Endothelial cell of umbilical vein (primary cell): Measurements from ENCODE around the gene CNGB1. TPM values are rescaled to one million over a fixed set of nuclear protein-coding genes. Genes with fewer than 3 reads are reported as not detected.

Experiments
- BruUV-seq: library from RNA; stranded (reverse); fragments of 400-500 nt; replicated peaks from 2 replicates; lab custom pipeline; 2021; lab: Mats Ljungman, UMichigan
- CTCF ChIA-PET: fragments of 300-600, 350-600 bp; sonication (Branson Sonifier 250); formaldehyde crosslinking; loops from one replicate; lab custom pipeline; 2021; ENCODE audit warnings: antibody characterized with exemption, inconsistent platforms; lab: Charles Lee
- POLR2A ChIA-PET: fragments of 300-600, 350-600 bp; sonication (Branson Sonifier 250); formaldehyde crosslinking; loops from one replicate; lab custom pipeline; 2021; ENCODE audit warnings: antibody characterized with exemption, inconsistent platforms; lab: Charles Lee
- DNase-seq: peaks from one replicate; pipeline ENCODE4 v3.0.0-alpha.2; 2011; ENCODE audit warnings: low read depth, low spot score
- FAIRE-seq: peaks from 2 replicates; lab custom pipeline; 2011; peaks lifted over from hg19 to GRCh38; lab: Jason Lieb, UNC
- H2AFZ ChIP-seq: 2 replicates; pipeline ENCODE4 v1.6.0; 2012; ENCODE audit warnings: low read depth, low read length, control low read depth, inconsistent platforms
- H3K27ac ChIP-seq: 2 replicates; pipeline ENCODE4 v1.5.1; 2011; ENCODE audit warnings: low read depth, mild to moderate bottlenecking, control low read depth, low read length, moderate library complexity; ENCODE audit not compliant: insufficient read depth
- H3K27me3 ChIP-seq, 2 experiments: 2 replicates each; pipeline versions ENCODE4 v1.6.0 to v1.6.1; 2011; ENCODE audit warnings: low read length in 2 of 2, mixed read lengths in 1 of 2; ENCODE audit not compliant: control insufficient read depth in 2 of 2, insufficient read depth in 2 of 2
- H3K36me3 ChIP-seq, 2 experiments: 2 replicates in 1 of 2; 3 replicates in 1 of 2; pipeline ENCODE4 v1.5.1; 2011; ENCODE audit warnings: low read length in 2 of 2, mild to moderate bottlenecking in 1 of 2, moderate library complexity in 1 of 2; ENCODE audit not compliant: control insufficient read depth in 2 of 2, insufficient read depth in 2 of 2; ENCODE audit errors: extremely low read depth in 1 of 2
- H3K4me1 ChIP-seq: 3 replicates; pipeline ENCODE4 v1.5.1; 2011; ENCODE audit warnings: mild to moderate bottlenecking, low read length; ENCODE audit not compliant: control insufficient read depth, insufficient read depth; ENCODE audit errors: extremely low read depth
- H3K4me2 ChIP-seq: 2 replicates; pipeline ENCODE4 v1.6.1; 2011; ENCODE audit warnings: low read length, control low read depth, mixed read lengths; ENCODE audit not compliant: insufficient read depth
- H3K4me3 ChIP-seq, 3 experiments: fragments of 200-600 bp in 1 of 3; sonication (generic), shearing (Covaris generic) in 1 of 3; replicated peaks in 1 of 3; 2 replicates each; pipeline ENCODE4 v1.5.1; 2011 to 2016; ENCODE audit warnings: control low read depth in 3 of 3, low read length in 3 of 3, mild to moderate bottlenecking in 2 of 3, inconsistent platforms in 1 of 3, low read depth in 1 of 3, moderate library complexity in 1 of 3; ENCODE audit not compliant: insufficient read depth in 1 of 3
- H3K79me2 ChIP-seq: 2 replicates; pipeline ENCODE4 v1.6.0; 2012; ENCODE audit warnings: low read length, inconsistent platforms; ENCODE audit not compliant: control insufficient read depth, insufficient read depth
- H3K9ac ChIP-seq: replicated peaks from 2 replicates; pipeline ENCODE3; 2011; ENCODE audit warnings: low read length, control low read depth; ENCODE audit not compliant: insufficient read depth; ENCODE audit errors: extremely low read depth
- H3K9me1 ChIP-seq: replicated peaks from 3 replicates; pipeline ENCODE4 v1.6.0; 2011; ENCODE audit warnings: mild to moderate bottlenecking, low read length; ENCODE audit not compliant: control insufficient read depth, insufficient read depth; ENCODE audit errors: extremely low read depth
- H3K9me3 ChIP-seq: replicated peaks from 2 replicates; pipeline ENCODE4 v1.5.1; 2012; ENCODE audit warnings: low read length, inconsistent platforms; ENCODE audit not compliant: control insufficient read depth, insufficient read depth
- H4K20me1 ChIP-seq: replicated peaks from 2 replicates; pipeline ENCODE3; 2011; ENCODE audit warnings: mild to moderate bottlenecking, low read length; ENCODE audit not compliant: control insufficient read depth, insufficient read depth; ENCODE audit errors: extremely low read depth
- EZH2 ChIP-seq: IDR thresholded peaks from 2 replicates; pipeline ENCODE4 v1.6.1; 2012; ENCODE audit warnings: borderline replicate concordance, low read depth, mild to moderate bottlenecking, moderate library complexity, low read length, inconsistent platforms; ENCODE audit not compliant: severe bottlenecking
- FOS ChIP-seq: IDR thresholded peaks from 2 replicates; pipeline ENCODE4 v1.6.1; 2011; ENCODE audit warnings: mild to moderate bottlenecking, low read length, moderate library complexity, borderline replicate concordance; ENCODE audit not compliant: insufficient read depth
- GATA2 ChIP-seq: IDR thresholded peaks from 2 replicates; pipeline ENCODE4 v1.7.0; 2011; ENCODE audit warnings: low read depth, mild to moderate bottlenecking, moderate library complexity, mixed read lengths, low read length; ENCODE audit not compliant: insufficient read length, insufficient read depth
- JUN ChIP-seq: IDR thresholded peaks from 2 replicates; pipeline ENCODE4 v1.6.1; 2011; ENCODE audit warnings: borderline replicate concordance, low read depth; ENCODE audit not compliant: insufficient read length, insufficient read depth
- MYC ChIP-seq: IDR thresholded peaks from one replicate; pipeline ENCODE4 v1.6.1; 2011; ENCODE audit warnings: mild to moderate bottlenecking, low read depth, low read length
- POLR2A ChIP-seq: IDR thresholded peaks from 2 replicates; pipeline ENCODE4 v1.6.1; 2012; ENCODE audit warnings: low read depth, mild to moderate bottlenecking, control low read depth, low read length
- POLR2AphosphoS5 ChIP-seq: IDR thresholded peaks from 2 replicates; pipeline ENCODE4 v1.6.1; 2012; ENCODE audit warnings: low read depth, mild to moderate bottlenecking, control low read depth, low read length, moderate library complexity; ENCODE audit not compliant: insufficient read depth
- dilution Hi-C: fragments of 300-500 bp; cut with MboI; formaldehyde crosslinking; loops from one replicate; pipeline ENCODE4 v1.15.0; 2019; ENCODE audit warnings: low sequenced_read_pairs; ENCODE audit not compliant: extremely low pct_ligation_motif_present
- intact Hi-C: fragments of 100-400 bp; cut with micrococcal nuclease; formaldehyde crosslinking; loops from one replicate; pipeline ENCODE4 v1.10.0; 2022
- polyA plus RNA-seq, 4 experiments: library from polyadenylated mRNA; depleted of rRNA in 3 of 4; stranded (reverse) in 3 of 4; unstranded in 1 of 4; fragments of >200 nt; gene quantifications; 2 replicates each; pipeline versions ENCODE4 v1.2.1 to v1.2.3, GENCODE V29; 2011 to 2012; ENCODE audit warnings: missing spikeins in 1 of 4
- total RNA-seq: library from RNA; stranded (reverse); gene quantifications from 2 replicates; pipeline ENCODE4 v1.2.3, GENCODE V29; 2021
- TF ChIP-seq, protein P1 (sequence below): IDR thresholded peaks from 2 replicates; pipeline ENCODE4 v1.6.1; 2011; ENCODE audit not compliant: insufficient read depth, insufficient read length
- TF ChIP-seq, protein P2 (sequence below), 2 donors: IDR thresholded peaks; 1 replicate in 1 of 2; 2 replicates in 1 of 2; pipeline ENCODE4 v1.5.1; 2011; ENCODE audit warnings: low read length in 2 of 2, mild to moderate bottlenecking in 2 of 2, moderate library complexity in 2 of 2, control low read depth in 1 of 2, inconsistent platforms in 1 of 2, low read depth in 1 of 2; ENCODE audit not compliant: insufficient read depth in 1 of 2; ENCODE audit errors: extremely low read depth in 1 of 2

The CNGB1 gene
- total and polyA plus RNA-seq, 2 donors (not counting 3 experiments of a cell fraction or from before 2014, with no cell fraction given) = not detected

DNA sequence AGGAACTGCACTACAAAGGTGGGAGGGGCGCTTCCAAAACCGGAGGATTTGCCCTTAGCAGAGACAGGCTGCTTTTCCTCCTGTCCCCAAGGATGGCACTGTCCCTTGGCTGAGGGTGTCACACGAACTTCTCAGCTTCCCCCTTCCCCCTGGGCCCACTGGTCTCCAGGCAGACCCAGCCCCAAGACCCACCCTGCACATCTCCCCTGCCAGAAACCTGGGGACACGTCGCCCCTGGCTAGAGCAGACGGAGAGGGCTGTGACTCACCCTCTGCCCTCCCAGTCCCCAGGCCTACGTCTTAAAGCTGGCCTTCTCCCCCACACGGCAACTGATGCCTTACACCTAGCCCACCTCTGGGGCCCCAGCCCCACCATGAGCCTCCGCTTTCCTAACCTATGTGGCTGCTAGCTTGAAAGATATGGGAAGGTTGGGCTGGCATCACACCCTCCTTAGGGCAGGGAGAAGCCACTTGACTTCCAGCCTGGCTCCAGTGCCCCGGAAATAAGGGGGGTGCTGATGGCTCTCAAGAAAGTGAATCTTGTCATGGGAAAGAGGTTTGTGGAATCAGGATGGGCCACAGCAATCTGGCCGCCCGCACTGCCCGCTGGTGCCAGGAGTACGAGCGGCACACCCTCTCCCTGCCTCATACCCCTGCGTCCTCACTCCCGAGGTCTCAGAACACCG lies 24.9 kb upstream of the CNGB1 start:
- H3K27me3 ChIP-seq = no peaks in the 10 kb centered on the region
- H2AFZ ChIP-seq = no peak overlapping the region
- peaks cover 18% of the 10 kb centered on the region for H3K4me1 ChIP-seq
- H3K27ac ChIP-seq = no peak overlapping the region
- FAIRE-seq (no peak), DNase-seq (no peak)
- no peak overlapping the region for H3K4me2 ChIP-seq
- H3K9ac ChIP-seq = no peak overlapping the region
- ChIA-PET POLR2A (no interaction called here), CTCF (interaction anchor here (0.7 kb wide), 1 partner anchor 97 kb away, joined by 3 read pairs; no protein-coding TSS in a partner anchor)
- H3K36me3 ChIP-seq = peaks cover 0 to 16% of the 10 kb centered on the region in 2 experiments
- H3K79me2 ChIP-seq = no peaks in the 10 kb centered on the region
- H3K9me1 ChIP-seq = no peaks in the 10 kb centered on the region
- dilution Hi-C loops (no loop called here), intact Hi-C loops (no loop called here)
- H4K20me1 ChIP-seq = no peaks in the 10 kb centered on the region
- no peak overlapping the region for H3K4me3 ChIP-seq
- BruUV-seq = no TSS peak
- TF ChIP-seq EZH2 = no peak
- TF ChIP-seq GATA2 = no peak
- TF ChIP-seq POLR2AphosphoS5 = no peak
- TF ChIP-seq, protein P1, sequence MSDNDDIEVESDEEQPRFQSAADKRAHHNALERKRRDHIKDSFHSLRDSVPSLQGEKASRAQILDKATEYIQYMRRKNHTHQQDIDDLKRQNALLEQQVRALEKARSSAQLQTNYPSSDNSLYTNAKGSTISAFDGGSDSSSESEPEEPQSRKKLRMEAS = no peak
- no peak for TF ChIP-seq JUN
- TF ChIP-seq FOS = no peak
- TF ChIP-seq, protein P2, sequence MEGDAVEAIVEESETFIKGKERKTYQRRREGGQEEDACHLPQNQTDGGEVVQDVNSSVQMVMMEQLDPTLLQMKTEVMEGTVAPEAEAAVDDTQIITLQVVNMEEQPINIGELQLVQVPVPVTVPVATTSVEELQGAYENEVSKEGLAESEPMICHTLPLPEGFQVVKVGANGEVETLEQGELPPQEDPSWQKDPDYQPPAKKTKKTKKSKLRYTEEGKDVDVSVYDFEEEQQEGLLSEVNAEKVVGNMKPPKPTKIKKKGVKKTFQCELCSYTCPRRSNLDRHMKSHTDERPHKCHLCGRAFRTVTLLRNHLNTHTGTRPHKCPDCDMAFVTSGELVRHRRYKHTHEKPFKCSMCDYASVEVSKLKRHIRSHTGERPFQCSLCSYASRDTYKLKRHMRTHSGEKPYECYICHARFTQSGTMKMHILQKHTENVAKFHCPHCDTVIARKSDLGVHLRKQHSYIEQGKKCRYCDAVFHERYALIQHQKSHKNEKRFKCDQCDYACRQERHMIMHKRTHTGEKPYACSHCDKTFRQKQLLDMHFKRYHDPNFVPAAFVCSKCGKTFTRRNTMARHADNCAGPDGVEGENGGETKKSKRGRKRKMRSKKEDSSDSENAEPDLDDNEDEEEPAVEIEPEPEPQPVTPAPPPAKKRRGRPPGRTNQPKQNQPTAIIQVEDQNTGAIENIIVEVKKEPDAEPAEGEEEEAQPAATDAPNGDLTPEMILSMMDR (IDR thresholded peaks at IDR 0.05; ENCODE audit: extremely low read depth in 1 of 2, insufficient read depth in 1 of 2, low read depth in 1 of 2, low read length in 2 of 2) = no peak
- TF ChIP-seq MYC = no peak
- TF ChIP-seq POLR2A = no peak
- no peaks in the 10 kb centered on the region for H3K9me3 ChIP-seq
